IMR-90 (cell line): ENCODE measurements around the gene SNTG2. TPM values are rescaled to one million over a fixed set of nuclear protein-coding genes. Genes with fewer than 3 reads are reported as not detected.

Experiments
- ATAC-seq: fragments of 200-7000 bp; cut with Tn5 transposase; 2 replicates; pipeline ENCODE4 v1.9.1; 2020; ENCODE audit warnings: low read depth, mild to moderate bottlenecking, moderate library complexity
- BruUV-seq: library from RNA; stranded (reverse); fragments of 400-500 nt; replicated peaks from 2 replicates; lab custom pipeline; 2021; lab: Mats Ljungman, UMichigan
- CTCF ChIA-PET: fragments of 300-600 bp; formaldehyde crosslinking; extraction: SDS; loops from one replicate; lab custom pipeline; 2021; ENCODE audit warnings: antibody characterized with exemption; lab: Yijun Ruan, JAX
- POLR2A ChIA-PET: fragments of 300-600 bp; sonication (Branson Sonifier 250); formaldehyde crosslinking; loops from one replicate; lab custom pipeline; 2022; ENCODE audit warnings: antibody characterized with exemption; ENCODE audit not compliant: unreplicated experiment; lab: Charles Lee
- DNase-seq: peaks from one replicate; pipeline ENCODE4 v3.0.0; 2013
- H2AFZ ChIP-seq: replicated peaks from 2 replicates; pipeline ENCODE3; 2013; ENCODE audit warnings: low read length, mild to moderate bottlenecking; ENCODE audit not compliant: poor library complexity
- H2AK5ac ChIP-seq: 2 replicates; pipeline ENCODE4 v1.6.1; 2013; ENCODE audit warnings: low read depth, low read length, inconsistent platforms
- H2AK9ac ChIP-seq: replicated peaks from 2 replicates; pipeline ENCODE3; 2013; ENCODE audit warnings: mild to moderate bottlenecking, low read depth, low read length, moderate library complexity; ENCODE audit not compliant: poor library complexity
- H2BK120ac ChIP-seq: 2 replicates; pipeline ENCODE4 v1.6.1; 2013; ENCODE audit warnings: low read depth, low read length, inconsistent platforms
- H2BK15ac ChIP-seq: 3 replicates; pipeline ENCODE4 v1.6.1; 2013; ENCODE audit warnings: low read depth, low read length, inconsistent platforms
- H2BK20ac ChIP-seq: 2 replicates; pipeline ENCODE4 v1.6.1; 2013; ENCODE audit warnings: low read depth, mild to moderate bottlenecking, inconsistent platforms, low read length, moderate library complexity
- H2BK5ac ChIP-seq: 2 replicates; pipeline ENCODE4 v1.6.1; 2013; ENCODE audit warnings: mild to moderate bottlenecking, low read depth, low read length, inconsistent platforms; ENCODE audit not compliant: poor library complexity, severe bottlenecking
- H3K14ac ChIP-seq: replicated peaks from 2 replicates; pipeline ENCODE4 v1.6.1; 2013; ENCODE audit warnings: low read depth, low read length, inconsistent platforms
- H3K18ac ChIP-seq: 2 replicates; pipeline ENCODE4 v1.6.1; 2013; ENCODE audit warnings: low read depth, low read length, control low read depth
- H3K23ac ChIP-seq: 2 replicates; pipeline ENCODE4 v1.6.1; 2013; ENCODE audit warnings: low read depth, low read length, inconsistent platforms
- H3K27ac ChIP-seq: 2 replicates; pipeline ENCODE4 v1.5.1; 2013; ENCODE audit warnings: mild to moderate bottlenecking, control low read depth, low read length; ENCODE audit not compliant: insufficient read depth
- H3K27me3 ChIP-seq: 2 replicates; pipeline ENCODE4 v1.6.1; 2013; ENCODE audit warnings: low read length; ENCODE audit not compliant: control insufficient read depth, insufficient read depth
- H3K36me3 ChIP-seq: 2 replicates; pipeline ENCODE4 v1.6.1; 2013; ENCODE audit warnings: low read length, mixed read lengths; ENCODE audit not compliant: control insufficient read depth, insufficient read depth
- H3K4ac ChIP-seq: 2 replicates; pipeline ENCODE4 v1.6.1; 2013; ENCODE audit warnings: low read depth, low read length, inconsistent platforms
- H3K4me1 ChIP-seq: 2 replicates; pipeline ENCODE4 v1.6.1; 2013; ENCODE audit warnings: low read length, mixed read lengths; ENCODE audit not compliant: control insufficient read depth, insufficient read depth
- H3K4me2 ChIP-seq: 2 replicates; pipeline ENCODE4 v1.6.1; 2013; ENCODE audit warnings: low read depth, mild to moderate bottlenecking, control low read depth, low read length, moderate library complexity
- H3K4me3 ChIP-seq: 2 replicates; pipeline ENCODE4 v1.5.1; 2013; ENCODE audit warnings: low read depth, mild to moderate bottlenecking, control low read depth, low read length, moderate library complexity; ENCODE audit not compliant: insufficient read depth
- H3K56ac ChIP-seq: 2 replicates; pipeline ENCODE4 v1.6.1; 2013; ENCODE audit warnings: low read length, inconsistent platforms; ENCODE audit not compliant: insufficient read depth; ENCODE audit errors: extremely low read depth
- H3K79me1 ChIP-seq, 2 experiments: 2 replicates each; pipeline ENCODE4 v1.6.1; 2013; ENCODE audit warnings: low read length in 2 of 2, inconsistent platforms in 1 of 2, low read depth in 1 of 2
- H3K9ac ChIP-seq: 2 replicates; pipeline ENCODE4 v1.6.1; 2013; ENCODE audit warnings: low read depth, low read length, control low read depth
- H3K9me1 ChIP-seq: 2 replicates; pipeline ENCODE4 v1.6.1; 2013; ENCODE audit warnings: low read length, inconsistent platforms; ENCODE audit not compliant: insufficient read depth
- H3K9me3 ChIP-seq: 2 replicates; pipeline ENCODE4 v1.6.1; 2013; ENCODE audit warnings: low read length; ENCODE audit not compliant: control insufficient read depth, insufficient read depth
- H4K20me1 ChIP-seq: 2 replicates; pipeline ENCODE4 v1.6.1; 2013; ENCODE audit warnings: low read length, inconsistent platforms; ENCODE audit not compliant: insufficient read depth
- H4K5ac ChIP-seq: 2 replicates; pipeline ENCODE4 v1.6.1; 2013; ENCODE audit warnings: mild to moderate bottlenecking, low read depth, low read length, control low read depth
- H4K8ac ChIP-seq, 2 experiments: 2 replicates each; pipeline ENCODE4 v1.6.1; 2013; ENCODE audit warnings: low read depth in 2 of 2, low read length in 2 of 2, control low read depth in 1 of 2, inconsistent platforms in 1 of 2
- H4K91ac ChIP-seq: 2 replicates; pipeline ENCODE4 v1.6.1; 2013; ENCODE audit warnings: low read depth, low read length, inconsistent platforms; ENCODE audit not compliant: insufficient read depth
- MAZ ChIP-seq: IDR thresholded peaks from 2 replicates; pipeline ENCODE4 v1.6.1; 2012; ENCODE audit warnings: low read depth, mild to moderate bottlenecking, low read length, improper control_type of control experiment, moderate library complexity, borderline replicate concordance
- MXI1 ChIP-seq: IDR thresholded peaks from 2 replicates; pipeline ENCODE4 v1.6.1; 2012; ENCODE audit warnings: low read depth, mild to moderate bottlenecking, low read length, moderate library complexity, borderline replicate concordance
- SMC3 ChIP-seq: fragments of 150-350 bp; IDR thresholded peaks from 2 replicates; pipeline ENCODE4 v1.6.1; 2016; ENCODE audit warnings: low read depth, mild to moderate bottlenecking, antibody characterized with exemption, low read length, moderate library complexity
- WGBS, 2 experiments: methylation state at CpG; one replicate each; pipeline versions ENCODE4 v1.1.5 to v1.1.7; 2013; ENCODE audit warnings: missing lambda C conversion rate in 2 of 2; ENCODE audit not compliant: insufficient read length in 1 of 2; ENCODE audit errors: extremely low coverage in 2 of 2; 5-methylcytosine and 5-hydroxymethylcytosine counted together
- dilution Hi-C: fragments of 300-500 bp; cut with HindIII; formaldehyde crosslinking; loops from one replicate; pipeline ENCODE4 v1.14.3; 2018; ENCODE audit warnings: low sequenced_read_pairs; ENCODE audit not compliant: unreplicated experiment
- in situ Hi-C: fragments of 300-500 bp; cut with MboI; formaldehyde crosslinking; loops from 3 replicates; pipeline ENCODE4 v1.14.3; 2019; ENCODE audit warnings: low sequenced_read_pairs, inconsistent platforms, mixed read lengths
- intact Hi-C: fragments of 100-400 bp; cut with micrococcal nuclease; formaldehyde crosslinking; loops from 2 replicates; pipeline ENCODE4 v1.10.0; 2022
- polyA plus RNA-seq, 3 experiments: library from polyadenylated mRNA; depleted of rRNA; stranded (reverse); fragments of >200 nt; gene quantifications; 2 replicates each; pipeline ENCODE4 v1.2.3, GENCODE V29; 2012; ENCODE audit warnings: low replicate concordance in 1 of 3
- total RNA-seq: library from RNA; depleted of rRNA; stranded (reverse); fragments of >200 nt; gene quantifications from 2 replicates; pipeline ENCODE4 v1.2.3, GENCODE V29; 2012

Gene SNTG2
- total and polyA plus RNA-seq, 2 of the 4 experiments (the other 2 are of a cell fraction) = under 0.01 to 0.17 TPM

- BruUV-seq = no TSS peak
- Histone ChIP-seq H2AK5ac (no peak overlapping the region), H3K4ac (no peak overlapping the region), H4K8ac (no peak overlapping the region), H3K4me2 (no peak overlapping the region), H2BK20ac (no peak overlapping the region), H4K5ac (no peak overlapping the region), H3K36me3 (no peaks in the 10 kb centered on the region), H2AFZ (no peak overlapping the region), H2BK15ac (no peak overlapping the region), H3K4me1 (no peaks in the 10 kb centered on the region), H4K20me1 (no peaks in the 10 kb centered on the region), H2AK9ac (no peak overlapping the region), H3K79me1 (no peaks in the 10 kb centered on the region), H3K23ac (no peak overlapping the region), H3K27ac (no peak overlapping the region), H2BK5ac (no peak overlapping the region), H3K4me3 (no peak overlapping the region), H3K14ac (no peak overlapping the region), H3K56ac (no peak overlapping the region), H3K9ac (no peak overlapping the region), H3K18ac (no peak overlapping the region), H3K9me3 (peaks cover 10% of the 10 kb centered on the region), H3K9me1 (no peaks in the 10 kb centered on the region), H3K27me3 (no peaks in the 10 kb centered on the region), H2BK120ac (no peak overlapping the region), H4K91ac (no peak overlapping the region)
- DNase-seq = no peak
- in situ Hi-C loops = no loop called here
- 60% methylated on average over 1 of the region's 1 CpG; no CpG with 5 or more reads in 1 of the 2 experiments for WGBS, 2 experiments
- no peak for ATAC-seq
- CTCF ChIA-PET = no interaction called here
- intact Hi-C loops = no loop called here
- TF ChIP-seq MAZ (no peak), SMC3 (no peak), MXI1 (no peak)
- dilution Hi-C loops = no loop called here
- POLR2A ChIA-PET = no interaction called here
Measured at GRCh38 chr2:902584-902983, 48.1 kb upstream of the SNTG2 start.
